Neural progenitor cell (in vitro differentiated cells): Measurements from ENCODE around the gene ZSCAN5A. TPM values are rescaled to one million over a fixed set of nuclear protein-coding genes. Genes with fewer than 3 reads are reported as not detected.
A peak's percentile ranks its signal among the peaks of the same experiment; 100 is the strongest.
"Not testable (repeated sequence)": the region's sequence is repeated elsewhere in the genome, so short reads cannot be mapped to it uniquely, and the experiment has no call there.

Experiments
- DNase-seq: peaks from one replicate; pipeline ENCODE4 v3.0.0-alpha.2; 2016; ENCODE audit warnings: low spot score
- H2AFZ ChIP-seq: fragments of 200-600 bp; sonication (generic); replicated peaks from 2 replicates; pipeline ENCODE4 v1.6.1; 2016; ENCODE audit warnings: antibody characterized with exemption
- H3F3A ChIP-seq: fragments of 200-600 bp; sonication (generic); 2 replicates; pipeline ENCODE4 v1.6.1; 2016; ENCODE audit warnings: antibody characterized with exemption, low read depth
- H3K27ac ChIP-seq: fragments of 200-600 bp; sonication (generic); 2 replicates; pipeline ENCODE4 v1.5.1; 2016; ENCODE audit warnings: mild to moderate bottlenecking
- H3K27me3 ChIP-seq: fragments of 200-600 bp; sonication (generic); 2 replicates; pipeline ENCODE4 v1.6.1; 2016; ENCODE audit warnings: mild to moderate bottlenecking, moderate library complexity
- H3K36me3 ChIP-seq: fragments of 200-600 bp; sonication (generic); 2 replicates; pipeline ENCODE4 v1.5.1; 2016
- H3K4me1 ChIP-seq: fragments of 200-600 bp; sonication (generic); 2 replicates; pipeline ENCODE4 v1.6.1; 2016; ENCODE audit warnings: mixed run types
- H3K4me2 ChIP-seq: fragments of 200-600 bp; sonication (generic); 2 replicates; pipeline ENCODE4 v1.6.1; 2016
- H3K4me3 ChIP-seq: fragments of 200-600 bp; sonication (generic); 2 replicates; pipeline ENCODE4 v1.5.1; 2016
- H3K79me2 ChIP-seq: fragments of 200-600 bp; sonication (generic); 2 replicates; pipeline ENCODE4 v1.6.1; 2016; ENCODE audit warnings: low read depth
- H3K9ac ChIP-seq: fragments of 200-600 bp; sonication (generic); 2 replicates; pipeline ENCODE4 v1.6.1; 2016
- H3K9me3 ChIP-seq: fragments of 200-600 bp; sonication (generic); 2 replicates; pipeline ENCODE4 v1.5.1; 2016; ENCODE audit warnings: low read depth
- H4K20me1 ChIP-seq: fragments of 200-600 bp; sonication (generic); 2 replicates; pipeline ENCODE4 v1.6.1; 2016; ENCODE audit warnings: low read depth
- H3K27ac Mint-ChIP-seq: 3 replicates; pipeline ENCODE4 v1.8.0; 2021; ENCODE audit warnings: mixed read lengths
- H3K27me3 Mint-ChIP-seq: 2 replicates; pipeline ENCODE4 v1.8.0; 2022; ENCODE audit warnings: low read depth, mild to moderate bottlenecking, inconsistent platforms, moderate library complexity, mixed read lengths; ENCODE audit not compliant: insufficient read depth
- H3K36me3 Mint-ChIP-seq: 3 replicates; pipeline ENCODE4 v1.8.0; 2021; ENCODE audit warnings: mixed read lengths
- H3K4me1 Mint-ChIP-seq: 3 replicates; pipeline ENCODE4 v1.8.0; 2021; ENCODE audit warnings: mixed read lengths
- H3K4me3 Mint-ChIP-seq: 3 replicates; pipeline ENCODE4 v1.8.0; 2021; ENCODE audit warnings: mild to moderate bottlenecking, moderate library complexity, mixed read lengths
- H3K9me3 Mint-ChIP-seq: 3 replicates; pipeline ENCODE4 v1.8.0; 2020; ENCODE audit warnings: mixed read lengths
- CTCF ChIP-seq: fragments of 200-600 bp; sonication (generic); IDR thresholded peaks from 2 replicates; pipeline ENCODE4 v1.5.1; 2017; ENCODE audit warnings: antibody characterized with exemption, mild to moderate bottlenecking
- EZH2 ChIP-seq: fragments of 200-600 bp; sonication (generic); IDR thresholded peaks from 2 replicates; pipeline ENCODE4 v1.6.1; 2017; ENCODE audit warnings: antibody characterized with exemption, mild to moderate bottlenecking, moderate library complexity
- EZH2phosphoT487 ChIP-seq: fragments of 200-600 bp; sonication (generic); IDR thresholded peaks from 2 replicates; pipeline ENCODE4 v1.6.1; 2017; ENCODE audit warnings: antibody characterized with exemption
- total RNA-seq: library from RNA; depleted of rRNA; stranded (reverse); fragments of >200 nt; gene quantifications from 2 replicates; pipeline ENCODE4 v1.2.3, GENCODE V29; 2015; ENCODE audit warnings: low replicate concordance

ZSCAN5A gene
- total RNA-seq, 1 donor from 2014 or later, result 1.6 TPM

- H3K9me3 Mint-ChIP-seq, result peaks cover 31% of the 10 kb centered on the region
- peaks cover 4% of the 10 kb centered on the region for H3K27me3 Mint-ChIP-seq
- H3K4me1 ChIP-seq, result no peaks in the 10 kb centered on the region
- no peak overlapping the region for H3K4me3 ChIP-seq
- H3K4me1 Mint-ChIP-seq, result no peaks in the 10 kb centered on the region
- H3K36me3 Mint-ChIP-seq, result no peaks in the 10 kb centered on the region
- H3F3A ChIP-seq, result no peaks in the 10 kb centered on the region
- TF ChIP-seq EZH2phosphoT487 (no peak), CTCF (peak; percentile 57)
- H2AFZ ChIP-seq, result no peak overlapping the region
- no peaks in the 10 kb centered on the region for H3K27me3 ChIP-seq
- H3K4me3 Mint-ChIP-seq, result no peak overlapping the region
- H3K79me2 ChIP-seq, result no peaks in the 10 kb centered on the region
- H3K9me3 ChIP-seq, result no peaks in the 10 kb centered on the region
- peak; percentile 31 for DNase-seq
- no peak overlapping the region for H3K27ac Mint-ChIP-seq
- no peaks in the 10 kb centered on the region for H3K36me3 ChIP-seq
- no peaks in the 10 kb centered on the region for H4K20me1 ChIP-seq
- no peak overlapping the region for H3K27ac ChIP-seq
- H3K9ac ChIP-seq, result no peak overlapping the region
- H3K4me2 ChIP-seq, result no peak overlapping the region
These were observed 33.7 kb upstream of the ZSCAN5A start for GRCh38 chr19:56348289-56348877.

- H3K36me3 Mint-ChIP-seq, result no peaks in the 10 kb centered on the region
- no peaks in the 10 kb centered on the region for H3K27me3 ChIP-seq
- no peak overlapping the region for H3K4me3 ChIP-seq
- no peak overlapping the region for H3K27ac ChIP-seq
- no peak overlapping the region for H3K9ac ChIP-seq
- peaks cover 7% of the 10 kb centered on the region for H3K9me3 ChIP-seq
- no peak overlapping the region for H3K4me2 ChIP-seq
- no peak overlapping the region for H2AFZ ChIP-seq
- H3K36me3 ChIP-seq, result no peaks in the 10 kb centered on the region
- H3F3A ChIP-seq, result no peaks in the 10 kb centered on the region
- no peak for DNase-seq
- no peak overlapping the region for H3K4me3 Mint-ChIP-seq
- no peaks in the 10 kb centered on the region for H3K4me1 Mint-ChIP-seq
- H3K79me2 ChIP-seq, result no peaks in the 10 kb centered on the region
- no peak overlapping the region for H3K27ac Mint-ChIP-seq
- no peaks in the 10 kb centered on the region for H3K4me1 ChIP-seq
- peaks cover 4% of the 10 kb centered on the region for H3K27me3 Mint-ChIP-seq
- no peaks in the 10 kb centered on the region for H4K20me1 ChIP-seq
- TF ChIP-seq CTCF, result no peak
- H3K9me3 Mint-ChIP-seq, result peaks cover 33% of the 10 kb centered on the region
These were observed 32.6 kb upstream of the ZSCAN5A start for GRCh38 chr19:56347163-56347778.

- Histone ChIP-seq H3K4me2 (no peak overlapping the region), H3K4me3 (no peak overlapping the region), H3K9ac (no peak overlapping the region), H3K36me3 (no peaks in the 10 kb centered on the region), H3K27me3 (no peaks in the 10 kb centered on the region), H3K27ac (no peak overlapping the region), H3K9me3 (peaks cover 24% of the 10 kb centered on the region), H4K20me1 (no peaks in the 10 kb centered on the region), H3K4me1 (no peaks in the 10 kb centered on the region), H3K79me2 (no peaks in the 10 kb centered on the region), H2AFZ (no peak overlapping the region), H3F3A (no peaks in the 10 kb centered on the region)
- DNase-seq, result peak; percentile 23
- Mint-ChIP-seq H3K36me3 (no peaks in the 10 kb centered on the region), H3K9me3 (peaks cover 50% of the 10 kb centered on the region), H3K27me3 (peaks cover 6% of the 10 kb centered on the region), H3K27ac (no peak overlapping the region), H3K4me1 (no peaks in the 10 kb centered on the region), H3K4me3 (no peak overlapping the region)
- TF ChIP-seq EZH2phosphoT487, result no peak
- no peak for TF ChIP-seq CTCF
- no peak for TF ChIP-seq EZH2
These were observed 27.3 kb upstream of the ZSCAN5A start for GRCh38 chr19:56341948-56342347.

GRCh38 chr19:56339031-56339430 lies 24.4 kb upstream of the ZSCAN5A start:
- not testable (repeated sequence) for H3K4me3 ChIP-seq, H3K4me2 ChIP-seq, H3K27ac ChIP-seq, H3F3A ChIP-seq, H3K4me1 Mint-ChIP-seq, H3K9ac ChIP-seq, H3K79me2 ChIP-seq, H3K4me1 ChIP-seq, H3K36me3 ChIP-seq, H3K27me3 ChIP-seq, H3K27me3 Mint-ChIP-seq, H4K20me1 ChIP-seq, H3K4me3 Mint-ChIP-seq, H3K27ac Mint-ChIP-seq, H3K36me3 Mint-ChIP-seq, H2AFZ ChIP-seq, DNase-seq
- peaks cover 24% of the 10 kb centered on the region for H3K9me3 ChIP-seq
- peaks cover 43% of the 10 kb centered on the region for H3K9me3 Mint-ChIP-seq

- H4K20me1 ChIP-seq, H3K36me3 ChIP-seq, H2AFZ ChIP-seq, H3K27me3 ChIP-seq, H3K4me1 ChIP-seq, H3K27ac ChIP-seq, H3K27ac Mint-ChIP-seq, H3K4me2 ChIP-seq, H3K9ac ChIP-seq, H3K4me3 Mint-ChIP-seq, H3K27me3 Mint-ChIP-seq, H3K4me1 Mint-ChIP-seq, H3K36me3 Mint-ChIP-seq, DNase-seq, H3F3A ChIP-seq, H3K4me3 ChIP-seq, H3K79me2 ChIP-seq: not testable (repeated sequence)
- H3K9me3 Mint-ChIP-seq, result peaks cover 31% of the 10 kb centered on the region
- H3K9me3 ChIP-seq, result peaks cover 17% of the 10 kb centered on the region
These were observed 22.4 kb upstream of the ZSCAN5A start for GRCh38 chr19:56337077-56337476.

- H3K4me3 Mint-ChIP-seq, H3K9me3 ChIP-seq, H3K36me3 Mint-ChIP-seq, DNase-seq, H3F3A ChIP-seq, H3K4me2 ChIP-seq, H3K4me3 ChIP-seq, H3K27ac ChIP-seq, H3K9ac ChIP-seq, H4K20me1 ChIP-seq, H3K4me1 Mint-ChIP-seq, H3K4me1 ChIP-seq, H3K27me3 ChIP-seq, H3K27me3 Mint-ChIP-seq, H3K27ac Mint-ChIP-seq, H3K36me3 ChIP-seq, H2AFZ ChIP-seq, H3K79me2 ChIP-seq: not testable (repeated sequence)
- peaks cover 28% of the 10 kb centered on the region for H3K9me3 Mint-ChIP-seq
These were observed 20.7 kb upstream of the ZSCAN5A start for GRCh38 chr19:56335371-56335770.
